ENCODE results near the gene SRRM1. TPM values are rescaled to one million over a fixed set of nuclear protein-coding genes. Genes with fewer than 3 reads are reported as not detected.

SRRM1 gene
- total RNA-seq, 3 donors from 2014 or later (not counting 1 experiment from before 2014, with no cell fraction given) = 291 to 314 (median 302) TPM

DNA sequence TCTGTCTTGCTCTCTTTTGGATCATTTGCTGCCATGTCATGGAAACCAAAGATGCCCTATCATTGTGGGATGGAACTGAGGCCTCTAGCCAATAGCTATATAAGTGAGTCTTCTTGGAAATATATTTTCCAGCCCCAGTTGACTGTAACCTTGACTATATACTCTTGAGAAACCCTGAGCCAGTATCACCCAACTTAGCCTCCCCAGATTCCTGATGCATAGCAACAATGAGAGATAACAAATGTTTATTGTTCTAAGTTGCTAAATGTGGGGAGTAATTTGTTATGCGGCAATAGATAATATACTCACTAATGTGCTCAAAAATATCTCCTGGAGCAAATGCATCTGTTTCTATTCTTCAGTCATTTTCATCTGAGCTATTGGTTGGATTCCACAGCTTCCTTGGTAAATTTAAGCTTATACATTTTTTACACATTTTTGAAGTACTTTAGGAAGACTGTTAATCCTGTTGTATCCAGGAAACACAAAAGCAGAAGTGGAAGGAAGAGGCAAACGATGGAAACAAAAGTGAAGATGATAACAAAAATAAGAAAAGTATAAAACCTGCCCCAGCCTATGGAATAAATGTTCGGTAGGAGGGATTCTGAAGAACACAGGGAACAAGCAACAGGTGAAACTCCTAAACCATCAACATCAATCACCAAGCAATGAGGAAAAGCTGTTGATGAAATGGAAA lies 6.3 kb upstream of the SRRM1 start:
- intact Hi-C loops (cut with micrococcal nuclease) = no loop called here

DNA sequence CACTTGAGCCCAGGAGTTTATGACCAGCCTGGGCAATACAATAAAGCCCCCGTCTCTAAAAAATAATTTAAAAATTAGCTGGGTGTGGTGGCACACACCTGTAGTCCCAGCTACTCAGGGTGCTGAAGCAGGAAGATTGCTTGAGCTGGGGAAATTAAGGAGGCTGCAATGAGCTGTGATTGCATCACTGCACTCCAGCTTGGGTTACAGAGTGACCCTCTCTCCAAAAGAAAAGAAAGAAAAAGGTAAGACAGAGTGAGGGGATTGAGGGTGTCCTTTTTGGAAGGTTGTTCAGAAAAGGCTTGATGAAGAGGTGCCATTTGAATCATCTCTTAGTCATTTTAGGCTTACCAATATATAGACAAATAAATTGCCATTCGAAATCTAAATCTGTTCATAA lies 4.0 kb upstream of the SRRM1 start:
- H3K27ac ChIP-seq (ENCODE audit: low read length) = no peak overlapping the region
- Mint-ChIP-seq H3K27ac (no peak overlapping the region), H3K4me3 (peak overlapping the region; percentile 1), H3K36me3 (no peaks in the 10 kb centered on the region), H3K27me3 (ENCODE audit: low read depth in 2 of 2) (peaks cover 0 to 11% of the 10 kb centered on the region in 2 donors), H3K4me1 (peaks cover 21 to 22% of the 10 kb centered on the region in 2 donors), H3K9me3 (no peaks in the 10 kb centered on the region)
- WGBS (ENCODE audit: insufficient coverage) = 91% methylated on average over 2 of the region's 2 CpGs
- ATAC-seq (no peak), DNase-seq (no peak)
- no peaks in the 10 kb centered on the region for H3K27me3 ChIP-seq (ENCODE audit: control insufficient read depth, insufficient read depth, low read length)
- peaks cover 17% of the 10 kb centered on the region for H3K4me1 ChIP-seq (ENCODE audit: control insufficient read depth, insufficient read depth, low read length)
- no peaks in the 10 kb centered on the region for H3K9me3 ChIP-seq (ENCODE audit: control insufficient read depth, insufficient read depth, low read length)
- TF ChIP-seq, protein P1, sequence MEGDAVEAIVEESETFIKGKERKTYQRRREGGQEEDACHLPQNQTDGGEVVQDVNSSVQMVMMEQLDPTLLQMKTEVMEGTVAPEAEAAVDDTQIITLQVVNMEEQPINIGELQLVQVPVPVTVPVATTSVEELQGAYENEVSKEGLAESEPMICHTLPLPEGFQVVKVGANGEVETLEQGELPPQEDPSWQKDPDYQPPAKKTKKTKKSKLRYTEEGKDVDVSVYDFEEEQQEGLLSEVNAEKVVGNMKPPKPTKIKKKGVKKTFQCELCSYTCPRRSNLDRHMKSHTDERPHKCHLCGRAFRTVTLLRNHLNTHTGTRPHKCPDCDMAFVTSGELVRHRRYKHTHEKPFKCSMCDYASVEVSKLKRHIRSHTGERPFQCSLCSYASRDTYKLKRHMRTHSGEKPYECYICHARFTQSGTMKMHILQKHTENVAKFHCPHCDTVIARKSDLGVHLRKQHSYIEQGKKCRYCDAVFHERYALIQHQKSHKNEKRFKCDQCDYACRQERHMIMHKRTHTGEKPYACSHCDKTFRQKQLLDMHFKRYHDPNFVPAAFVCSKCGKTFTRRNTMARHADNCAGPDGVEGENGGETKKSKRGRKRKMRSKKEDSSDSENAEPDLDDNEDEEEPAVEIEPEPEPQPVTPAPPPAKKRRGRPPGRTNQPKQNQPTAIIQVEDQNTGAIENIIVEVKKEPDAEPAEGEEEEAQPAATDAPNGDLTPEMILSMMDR (IDR thresholded peaks at IDR 0.05) = no peak
- no peaks in the 10 kb centered on the region for H3K36me3 ChIP-seq (ENCODE audit: control insufficient read depth, insufficient read depth, low read length)
- no peak overlapping the region for H3K4me3 ChIP-seq (ENCODE audit: low read length)
- intact Hi-C loops (cut with micrococcal nuclease) = no loop called here

More for the DNA sequence above, 6.3 kb upstream of the SRRM1 start:
- H3K9me3 Mint-ChIP-seq = no peaks in the 10 kb centered on the region
- Histone ChIP-seq H3K9me3 (ENCODE audit: control insufficient read depth, insufficient read depth, low read length) (no peaks in the 10 kb centered on the region), H3K4me3 (ENCODE audit: low read length) (no peak overlapping the region), H3K27ac (ENCODE audit: low read length) (no peak overlapping the region), H3K36me3 (ENCODE audit: control insufficient read depth, insufficient read depth, low read length) (no peaks in the 10 kb centered on the region), H3K4me1 (ENCODE audit: control insufficient read depth, insufficient read depth, low read length) (peaks cover 8% of the 10 kb centered on the region), H3K27me3 (ENCODE audit: control insufficient read depth, insufficient read depth, low read length) (no peaks in the 10 kb centered on the region)
- H3K4me1 Mint-ChIP-seq = peaks cover 8 to 11% of the 10 kb centered on the region in 2 donors
- H3K36me3 Mint-ChIP-seq = no peaks in the 10 kb centered on the region
- H3K27ac Mint-ChIP-seq = no peak overlapping the region
- H3K4me3 Mint-ChIP-seq = no peak overlapping the region
- TF ChIP-seq, protein P1 (IDR thresholded peaks at IDR 0.05) = no peak
- peaks cover 0 to 11% of the 10 kb centered on the region in 2 donors for H3K27me3 Mint-ChIP-seq (ENCODE audit: low read depth in 2 of 2)
- no peak for DNase-seq
- 18% methylated on average over 1 of the region's 3 CpGs for WGBS (ENCODE audit: insufficient coverage)
- ATAC-seq = no peak

DNA sequence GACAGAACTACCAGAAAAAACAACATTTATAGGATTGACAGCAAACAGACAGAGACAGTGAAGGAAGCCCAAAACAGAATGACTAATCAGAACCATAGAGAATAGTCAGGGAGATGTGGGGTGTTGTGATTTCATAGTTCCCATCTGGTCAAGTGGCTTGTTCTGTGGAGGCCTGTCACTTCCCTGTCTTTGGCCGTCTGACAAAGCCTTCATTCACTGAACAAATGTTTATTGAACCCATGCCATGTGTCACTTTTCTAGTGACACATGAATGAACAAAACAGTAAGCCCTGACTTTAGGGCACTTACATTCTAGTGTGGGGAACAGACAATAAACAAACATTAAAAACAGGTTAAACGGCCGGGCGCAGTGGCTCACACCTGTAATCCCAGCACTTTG lies 3.2 kb upstream of the SRRM1 start:
- intact Hi-C loops (cut with micrococcal nuclease) = loop anchor here (5.0 kb wide), 1 partner anchor 223 kb away; the partner anchor contains the start of gene NIPAL3
- H3K27ac Mint-ChIP-seq = no peak overlapping the region

More for the DNA sequence above, 3.2 kb upstream of the SRRM1 start:
- peaks cover 0 to 10% of the 10 kb centered on the region in 2 donors for H3K27me3 Mint-ChIP-seq (ENCODE audit: low read depth in 2 of 2)
- H3K4me3 Mint-ChIP-seq = peak overlapping the region; percentile 1
- H3K4me1 Mint-ChIP-seq = peaks cover 29% of the 10 kb centered on the region in 2 donors
- no peaks in the 10 kb centered on the region for H3K36me3 Mint-ChIP-seq
- H3K9me3 Mint-ChIP-seq = no peaks in the 10 kb centered on the region
- Histone ChIP-seq H3K36me3 (ENCODE audit: control insufficient read depth, insufficient read depth, low read length) (no peaks in the 10 kb centered on the region), H3K27ac (ENCODE audit: low read length) (no peak overlapping the region), H3K27me3 (ENCODE audit: control insufficient read depth, insufficient read depth, low read length) (no peaks in the 10 kb centered on the region), H3K4me1 (ENCODE audit: control insufficient read depth, insufficient read depth, low read length) (peaks cover 19% of the 10 kb centered on the region), H3K9me3 (ENCODE audit: control insufficient read depth, insufficient read depth, low read length) (no peaks in the 10 kb centered on the region), H3K4me3 (ENCODE audit: low read length) (no peak overlapping the region)
- ATAC-seq = no peak
- no peak for DNase-seq
- 91% methylated on average over 4 of the region's 4 CpGs for WGBS (ENCODE audit: insufficient coverage)
- TF ChIP-seq, protein P1 (IDR thresholded peaks at IDR 0.05) = no peak
